Adrenal gland (tissue), 5 donors: ENCODE data around the gene TDRKH.

Experiments used
- POLR2A ChIP-seq, 2 donors: fragments of 450-650 bp; IDR thresholded peaks; one replicate each; pipeline ENCODE4 v1.6.1; 2017; ENCODE audit warnings: antibody characterized with exemption in 2 of 2, mild to moderate bottlenecking in 2 of 2, moderate library complexity in 1 of 2
- TF ChIP-seq, protein P1 (sequence below), 6 experiments: fragments of 450-650 bp in 4 of 6; fragments of 200-600 bp in 2 of 6; sonication (generic) in 1 of 6; IDR thresholded peaks; 1 replicate in 5 of 6; 2 replicates in 1 of 6; pipeline versions ENCODE4 v1.5.1 to v1.8.0; 2016 to 2021; ENCODE audit warnings: antibody characterized with exemption in 6 of 6, mild to moderate bottlenecking in 2 of 6, moderate library complexity in 1 of 6
- donor health status: DM: no; HTN: no; CAD: no.

- no peak for TF ChIP-seq POLR2A (IDR thresholded peaks at IDR 0.05)
- TF ChIP-seq, protein P1, sequence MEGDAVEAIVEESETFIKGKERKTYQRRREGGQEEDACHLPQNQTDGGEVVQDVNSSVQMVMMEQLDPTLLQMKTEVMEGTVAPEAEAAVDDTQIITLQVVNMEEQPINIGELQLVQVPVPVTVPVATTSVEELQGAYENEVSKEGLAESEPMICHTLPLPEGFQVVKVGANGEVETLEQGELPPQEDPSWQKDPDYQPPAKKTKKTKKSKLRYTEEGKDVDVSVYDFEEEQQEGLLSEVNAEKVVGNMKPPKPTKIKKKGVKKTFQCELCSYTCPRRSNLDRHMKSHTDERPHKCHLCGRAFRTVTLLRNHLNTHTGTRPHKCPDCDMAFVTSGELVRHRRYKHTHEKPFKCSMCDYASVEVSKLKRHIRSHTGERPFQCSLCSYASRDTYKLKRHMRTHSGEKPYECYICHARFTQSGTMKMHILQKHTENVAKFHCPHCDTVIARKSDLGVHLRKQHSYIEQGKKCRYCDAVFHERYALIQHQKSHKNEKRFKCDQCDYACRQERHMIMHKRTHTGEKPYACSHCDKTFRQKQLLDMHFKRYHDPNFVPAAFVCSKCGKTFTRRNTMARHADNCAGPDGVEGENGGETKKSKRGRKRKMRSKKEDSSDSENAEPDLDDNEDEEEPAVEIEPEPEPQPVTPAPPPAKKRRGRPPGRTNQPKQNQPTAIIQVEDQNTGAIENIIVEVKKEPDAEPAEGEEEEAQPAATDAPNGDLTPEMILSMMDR (IDR thresholded peaks at IDR 0.05) = no peak
These were observed 23.1 kb upstream of the TDRKH start for GRCh38 chr1:151813271-151813977.
